HepG2 (cell line): ENCODE measurements around the gene SIRT7. TPM values are rescaled to one million over a fixed set of nuclear protein-coding genes. Genes with fewer than 3 reads are reported as not detected.

Experiments
- ARNT ChIP-seq: fragments of 450-650 bp; IDR thresholded peaks from 2 replicates; pipeline ENCODE4 v1.6.1; 2017
- ATF1 ChIP-seq: IDR thresholded peaks from 2 replicates; pipeline ENCODE4 v1.6.1; 2016; ENCODE audit warnings: mild to moderate bottlenecking, control low read depth
- DMAP1 ChIP-seq: IDR thresholded peaks from 2 replicates; pipeline ENCODE4 v1.6.1; 2016
- JUN ChIP-seq: sonication (generic); formaldehyde crosslinking; IDR thresholded peaks from 2 replicates; pipeline ENCODE4 v1.4.0; 2020; ENCODE audit warnings: mild to moderate bottlenecking, missing genetic modification reagents
- NFIC ChIP-seq: IDR thresholded peaks from 2 replicates; pipeline ENCODE4 v1.6.1; 2012; ENCODE audit warnings: mild to moderate bottlenecking, low read length, inconsistent platforms
- RAD51 ChIP-seq: fragments of 450-650 bp; IDR thresholded peaks from 2 replicates; pipeline ENCODE4 v1.6.1; 2016; ENCODE audit warnings: borderline replicate concordance
- SAP130 ChIP-seq: IDR thresholded peaks from 2 replicates; pipeline ENCODE4 v1.6.1; 2016; ENCODE audit warnings: low read depth
- ZBTB1 ChIP-seq: sonication (generic); formaldehyde crosslinking; IDR thresholded peaks from 2 replicates; pipeline ENCODE4 v1.4.0; 2020; ENCODE audit warnings: missing genetic modification reagents, borderline replicate concordance
- ZNF136 ChIP-seq: sonication (generic); formaldehyde crosslinking; IDR thresholded peaks from 2 replicates; pipeline ENCODE4 v1.8.1; 2022; ENCODE audit warnings: low read depth, mild to moderate bottlenecking, moderate library complexity, missing genetic modification reagents
- ZNF7 ChIP-seq: IDR thresholded peaks from 2 replicates; pipeline ENCODE4 v1.6.1; 2016; ENCODE audit warnings: missing biosample characterization, missing genetic modification reagents
- ZNF703 ChIP-seq: sonication (generic); formaldehyde crosslinking; IDR thresholded peaks from 2 replicates; pipeline ENCODE4 v1.5.1; 2020; ENCODE audit warnings: missing genetic modification reagents, mild to moderate bottlenecking, moderate library complexity, borderline replicate concordance
- polyA plus RNA-seq, 8 experiments: library from polyadenylated mRNA; depleted of rRNA in 3 of 8; stranded (reverse) in 7 of 8; unstranded in 1 of 8; fragments of >200 nt; fragmentation: Illumina TruSeq in 4 of 8; extraction: Trizol in 4 of 8; gene quantifications; 2 replicates each; pipeline versions ENCODE4 v1.2.1 to v1.2.3, GENCODE V29; 2011 to 2016; ENCODE audit warnings: low read depth in 4 of 8, missing spikeins in 1 of 8, mixed read lengths in 1 of 8; ENCODE audit not compliant: insufficient read depth in 1 of 8
- total RNA-seq, 5 experiments: library from RNA; depleted of rRNA; stranded (reverse); fragments of >200 nt; fragmentation: Illumina TruSeq; extraction: Trizol; gene quantifications; 2 replicates each; pipeline ENCODE4 v1.2.3, GENCODE V29; 2016; ENCODE audit warnings: low read depth in 1 of 5
- TF ChIP-seq, protein P1 (sequence below): sonication (generic); formaldehyde crosslinking; IDR thresholded peaks from 2 replicates; pipeline ENCODE4 v1.4.0; 2020; ENCODE audit warnings: missing genetic modification reagents
- TF ChIP-seq, protein P2 (sequence below): sonication (generic); formaldehyde crosslinking; IDR thresholded peaks from 2 replicates; pipeline ENCODE4 v1.9.0; 2021; ENCODE audit warnings: missing genetic modification reagents, mild to moderate bottlenecking, borderline replicate concordance
- TF ChIP-seq, protein P3 (sequence below): sonication (generic); formaldehyde crosslinking; IDR thresholded peaks from 2 replicates; pipeline ENCODE4 v1.4.0; 2020; ENCODE audit warnings: mild to moderate bottlenecking, low read depth, missing genetic modification reagents
- TF ChIP-seq, protein P4 (sequence below): sonication (generic); formaldehyde crosslinking; IDR thresholded peaks from 2 replicates; pipeline ENCODE4 v1.4.0; 2020; ENCODE audit warnings: mild to moderate bottlenecking, missing genetic modification reagents
- TF ChIP-seq, protein P5 (sequence below): sonication (generic); formaldehyde crosslinking; IDR thresholded peaks from 2 replicates; pipeline ENCODE4 v1.4.0; 2020; ENCODE audit warnings: missing genetic modification reagents
- TF ChIP-seq, protein P6 (sequence below): sonication (generic); formaldehyde crosslinking; conservative IDR thresholded peaks from 2 replicates; pipeline ENCODE4 v1.8.0; 2022; ENCODE audit warnings: mild to moderate bottlenecking, moderate library complexity, missing genetic modification reagents

Gene SIRT7
- total and polyA plus RNA-seq, 2 of the 13 experiments (the other 11 are each of a cell fraction or from before 2014, with no cell fraction given) = 8.3 to 24.8 TPM

DNA sequence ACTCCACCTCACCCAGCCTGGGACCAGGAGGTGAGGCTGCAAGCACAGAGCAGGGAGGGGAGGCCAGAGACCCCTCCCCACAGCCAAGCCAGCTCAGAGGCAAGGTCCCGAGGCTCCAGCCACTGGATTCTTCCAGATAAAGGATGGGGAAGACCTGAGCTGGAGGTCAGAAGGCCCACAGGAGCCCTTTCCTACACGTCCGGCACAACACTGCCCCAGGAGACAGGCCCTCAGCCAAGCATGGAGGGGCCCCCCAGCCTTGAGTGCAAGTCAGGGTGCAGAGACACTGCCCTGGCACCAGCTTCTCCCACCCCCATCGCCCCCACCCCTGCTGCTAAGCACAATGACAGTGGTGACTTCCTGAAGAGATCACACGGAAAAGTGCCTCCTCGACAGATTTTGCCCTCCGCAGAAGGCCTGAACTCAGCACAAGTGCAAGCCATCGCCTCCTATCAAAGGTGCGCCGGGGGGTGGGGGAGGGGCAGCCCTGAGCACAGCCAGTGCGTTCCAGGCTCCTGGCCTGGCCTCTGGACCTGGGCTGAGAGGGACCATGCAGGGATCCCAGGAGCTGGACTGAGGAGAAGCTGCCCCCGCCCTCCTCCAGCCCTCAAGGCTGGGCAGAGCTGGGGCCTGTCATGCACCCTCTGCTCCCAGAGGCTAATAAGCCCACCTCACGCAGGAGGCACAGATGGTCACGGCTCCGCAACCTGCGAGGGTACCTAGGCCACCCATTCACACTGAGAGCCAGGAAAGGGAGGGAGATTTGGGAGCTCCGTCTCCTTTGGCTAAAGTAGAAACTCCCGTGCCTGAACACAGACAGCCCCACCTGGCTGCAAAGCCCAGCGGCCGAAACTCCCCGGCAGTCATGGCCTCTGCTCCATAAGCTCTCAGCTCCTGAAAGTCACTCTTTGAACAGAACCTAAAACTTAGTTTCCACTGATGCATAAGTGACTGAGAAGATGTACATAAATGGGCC is 6.9 kb upstream of the SIRT7 start (continued):
- TF ChIP-seq, protein P1, sequence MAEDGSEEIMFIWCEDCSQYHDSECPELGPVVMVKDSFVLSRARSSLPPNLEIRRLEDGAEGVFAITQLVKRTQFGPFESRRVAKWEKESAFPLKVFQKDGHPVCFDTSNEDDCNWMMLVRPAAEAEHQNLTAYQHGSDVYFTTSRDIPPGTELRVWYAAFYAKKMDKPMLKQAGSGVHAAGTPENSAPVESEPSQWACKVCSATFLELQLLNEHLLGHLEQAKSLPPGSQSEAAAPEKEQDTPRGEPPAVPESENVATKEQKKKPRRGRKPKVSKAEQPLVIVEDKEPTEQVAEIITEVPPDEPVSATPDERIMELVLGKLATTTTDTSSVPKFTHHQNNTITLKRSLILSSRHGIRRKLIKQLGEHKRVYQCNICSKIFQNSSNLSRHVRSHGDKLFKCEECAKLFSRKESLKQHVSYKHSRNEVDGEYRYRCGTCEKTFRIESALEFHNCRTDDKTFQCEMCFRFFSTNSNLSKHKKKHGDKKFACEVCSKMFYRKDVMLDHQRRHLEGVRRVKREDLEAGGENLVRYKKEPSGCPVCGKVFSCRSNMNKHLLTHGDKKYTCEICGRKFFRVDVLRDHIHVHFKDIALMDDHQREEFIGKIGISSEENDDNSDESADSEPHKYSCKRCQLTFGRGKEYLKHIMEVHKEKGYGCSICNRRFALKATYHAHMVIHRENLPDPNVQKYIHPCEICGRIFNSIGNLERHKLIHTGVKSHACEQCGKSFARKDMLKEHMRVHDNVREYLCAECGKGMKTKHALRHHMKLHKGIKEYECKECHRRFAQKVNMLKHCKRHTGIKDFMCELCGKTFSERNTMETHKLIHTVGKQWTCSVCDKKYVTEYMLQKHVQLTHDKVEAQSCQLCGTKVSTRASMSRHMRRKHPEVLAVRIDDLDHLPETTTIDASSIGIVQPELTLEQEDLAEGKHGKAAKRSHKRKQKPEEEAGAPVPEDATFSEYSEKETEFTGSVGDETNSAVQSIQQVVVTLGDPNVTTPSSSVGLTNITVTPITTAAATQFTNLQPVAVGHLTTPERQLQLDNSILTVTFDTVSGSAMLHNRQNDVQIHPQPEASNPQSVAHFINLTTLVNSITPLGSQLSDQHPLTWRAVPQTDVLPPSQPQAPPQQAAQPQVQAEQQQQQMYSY = peak; percentile 68; the same call in 1 of the 2 replicates
- TF ChIP-seq NFIC (no peak), ZNF703 (no peak), JUN (no peak), SAP130 (CRISPR knock-in tag) (peak; percentile 82), RAD51 (no peak), ZNF7 (CRISPR knock-in tag) (no peak), ATF1 (CRISPR knock-in tag) (no peak), ZNF136 (no peak), DMAP1 (CRISPR knock-in tag) (no peak), ZBTB1 (no peak), ARNT (no peak)
- TF ChIP-seq, protein P2, sequence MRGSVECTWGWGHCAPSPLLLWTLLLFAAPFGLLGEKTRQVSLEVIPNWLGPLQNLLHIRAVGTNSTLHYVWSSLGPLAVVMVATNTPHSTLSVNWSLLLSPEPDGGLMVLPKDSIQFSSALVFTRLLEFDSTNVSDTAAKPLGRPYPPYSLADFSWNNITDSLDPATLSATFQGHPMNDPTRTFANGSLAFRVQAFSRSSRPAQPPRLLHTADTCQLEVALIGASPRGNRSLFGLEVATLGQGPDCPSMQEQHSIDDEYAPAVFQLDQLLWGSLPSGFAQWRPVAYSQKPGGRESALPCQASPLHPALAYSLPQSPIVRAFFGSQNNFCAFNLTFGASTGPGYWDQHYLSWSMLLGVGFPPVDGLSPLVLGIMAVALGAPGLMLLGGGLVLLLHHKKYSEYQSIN (CRISPR knock-in tag) = no peak
- TF ChIP-seq, protein P3, sequence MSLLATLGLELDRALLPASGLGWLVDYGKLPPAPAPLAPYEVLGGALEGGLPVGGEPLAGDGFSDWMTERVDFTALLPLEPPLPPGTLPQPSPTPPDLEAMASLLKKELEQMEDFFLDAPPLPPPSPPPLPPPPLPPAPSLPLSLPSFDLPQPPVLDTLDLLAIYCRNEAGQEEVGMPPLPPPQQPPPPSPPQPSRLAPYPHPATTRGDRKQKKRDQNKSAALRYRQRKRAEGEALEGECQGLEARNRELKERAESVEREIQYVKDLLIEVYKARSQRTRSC (CRISPR knock-in tag) = 0 out of 2 replicates have a peak, but pooled peaks have one; percentile 42
- TF ChIP-seq, protein P4, sequence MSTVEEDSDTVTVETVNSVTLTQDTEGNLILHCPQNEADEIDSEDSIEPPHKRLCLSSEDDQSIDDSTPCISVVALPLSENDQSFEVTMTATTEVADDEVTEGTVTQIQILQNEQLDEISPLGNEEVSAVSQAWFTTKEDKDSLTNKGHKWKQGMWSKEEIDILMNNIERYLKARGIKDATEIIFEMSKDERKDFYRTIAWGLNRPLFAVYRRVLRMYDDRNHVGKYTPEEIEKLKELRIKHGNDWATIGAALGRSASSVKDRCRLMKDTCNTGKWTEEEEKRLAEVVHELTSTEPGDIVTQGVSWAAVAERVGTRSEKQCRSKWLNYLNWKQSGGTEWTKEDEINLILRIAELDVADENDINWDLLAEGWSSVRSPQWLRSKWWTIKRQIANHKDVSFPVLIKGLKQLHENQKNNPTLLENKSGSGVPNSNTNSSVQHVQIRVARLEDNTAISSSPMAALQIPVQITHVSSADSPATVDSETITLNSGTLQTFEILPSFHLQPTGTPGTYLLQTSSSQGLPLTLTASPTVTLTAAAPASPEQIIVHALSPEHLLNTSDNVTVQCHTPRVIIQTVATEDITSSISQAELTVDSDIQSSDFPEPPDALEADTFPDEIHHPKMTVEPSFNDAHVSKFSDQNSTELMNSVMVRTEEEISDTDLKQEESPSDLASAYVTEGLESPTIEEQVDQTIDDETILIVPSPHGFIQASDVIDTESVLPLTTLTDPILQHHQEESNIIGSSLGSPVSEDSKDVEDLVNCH (CRISPR knock-in tag) = no peak
- TF ChIP-seq, protein P5, sequence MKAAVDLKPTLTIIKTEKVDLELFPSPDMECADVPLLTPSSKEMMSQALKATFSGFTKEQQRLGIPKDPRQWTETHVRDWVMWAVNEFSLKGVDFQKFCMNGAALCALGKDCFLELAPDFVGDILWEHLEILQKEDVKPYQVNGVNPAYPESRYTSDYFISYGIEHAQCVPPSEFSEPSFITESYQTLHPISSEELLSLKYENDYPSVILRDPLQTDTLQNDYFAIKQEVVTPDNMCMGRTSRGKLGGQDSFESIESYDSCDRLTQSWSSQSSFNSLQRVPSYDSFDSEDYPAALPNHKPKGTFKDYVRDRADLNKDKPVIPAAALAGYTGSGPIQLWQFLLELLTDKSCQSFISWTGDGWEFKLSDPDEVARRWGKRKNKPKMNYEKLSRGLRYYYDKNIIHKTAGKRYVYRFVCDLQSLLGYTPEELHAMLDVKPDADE (CRISPR knock-in tag) = no peak
- TF ChIP-seq, protein P6, sequence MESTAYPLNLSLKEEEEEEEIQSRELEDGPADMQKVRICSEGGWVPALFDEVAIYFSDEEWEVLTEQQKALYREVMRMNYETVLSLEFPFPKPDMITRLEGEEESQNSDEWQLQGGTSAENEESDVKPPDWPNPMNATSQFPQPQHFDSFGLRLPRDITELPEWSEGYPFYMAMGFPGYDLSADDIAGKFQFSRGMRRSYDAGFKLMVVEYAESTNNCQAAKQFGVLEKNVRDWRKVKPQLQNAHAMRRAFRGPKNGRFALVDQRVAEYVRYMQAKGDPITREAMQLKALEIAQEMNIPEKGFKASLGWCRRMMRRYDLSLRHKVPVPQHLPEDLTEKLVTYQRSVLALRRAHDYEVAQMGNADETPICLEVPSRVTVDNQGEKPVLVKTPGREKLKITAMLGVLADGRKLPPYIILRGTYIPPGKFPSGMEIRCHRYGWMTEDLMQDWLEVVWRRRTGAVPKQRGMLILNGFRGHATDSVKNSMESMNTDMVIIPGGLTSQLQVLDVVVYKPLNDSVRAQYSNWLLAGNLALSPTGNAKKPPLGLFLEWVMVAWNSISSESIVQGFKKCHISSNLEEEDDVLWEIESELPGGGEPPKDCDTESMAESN (CRISPR knock-in tag) = no peak; the same call in 1 of the 2 replicates
